GM21423 (cell line): ENCODE measurements around the gene ALPK3.

Experiments
- ATAC-seq: cut with Tn5 transposase; IDR thresholded peaks from one replicate; pipeline ENCODE4 v1.9.1; 2021; ENCODE audit warnings: mild to moderate bottlenecking, moderate library complexity; ENCODE audit not compliant: unreplicated experiment

The ALPK3 gene, protein sequence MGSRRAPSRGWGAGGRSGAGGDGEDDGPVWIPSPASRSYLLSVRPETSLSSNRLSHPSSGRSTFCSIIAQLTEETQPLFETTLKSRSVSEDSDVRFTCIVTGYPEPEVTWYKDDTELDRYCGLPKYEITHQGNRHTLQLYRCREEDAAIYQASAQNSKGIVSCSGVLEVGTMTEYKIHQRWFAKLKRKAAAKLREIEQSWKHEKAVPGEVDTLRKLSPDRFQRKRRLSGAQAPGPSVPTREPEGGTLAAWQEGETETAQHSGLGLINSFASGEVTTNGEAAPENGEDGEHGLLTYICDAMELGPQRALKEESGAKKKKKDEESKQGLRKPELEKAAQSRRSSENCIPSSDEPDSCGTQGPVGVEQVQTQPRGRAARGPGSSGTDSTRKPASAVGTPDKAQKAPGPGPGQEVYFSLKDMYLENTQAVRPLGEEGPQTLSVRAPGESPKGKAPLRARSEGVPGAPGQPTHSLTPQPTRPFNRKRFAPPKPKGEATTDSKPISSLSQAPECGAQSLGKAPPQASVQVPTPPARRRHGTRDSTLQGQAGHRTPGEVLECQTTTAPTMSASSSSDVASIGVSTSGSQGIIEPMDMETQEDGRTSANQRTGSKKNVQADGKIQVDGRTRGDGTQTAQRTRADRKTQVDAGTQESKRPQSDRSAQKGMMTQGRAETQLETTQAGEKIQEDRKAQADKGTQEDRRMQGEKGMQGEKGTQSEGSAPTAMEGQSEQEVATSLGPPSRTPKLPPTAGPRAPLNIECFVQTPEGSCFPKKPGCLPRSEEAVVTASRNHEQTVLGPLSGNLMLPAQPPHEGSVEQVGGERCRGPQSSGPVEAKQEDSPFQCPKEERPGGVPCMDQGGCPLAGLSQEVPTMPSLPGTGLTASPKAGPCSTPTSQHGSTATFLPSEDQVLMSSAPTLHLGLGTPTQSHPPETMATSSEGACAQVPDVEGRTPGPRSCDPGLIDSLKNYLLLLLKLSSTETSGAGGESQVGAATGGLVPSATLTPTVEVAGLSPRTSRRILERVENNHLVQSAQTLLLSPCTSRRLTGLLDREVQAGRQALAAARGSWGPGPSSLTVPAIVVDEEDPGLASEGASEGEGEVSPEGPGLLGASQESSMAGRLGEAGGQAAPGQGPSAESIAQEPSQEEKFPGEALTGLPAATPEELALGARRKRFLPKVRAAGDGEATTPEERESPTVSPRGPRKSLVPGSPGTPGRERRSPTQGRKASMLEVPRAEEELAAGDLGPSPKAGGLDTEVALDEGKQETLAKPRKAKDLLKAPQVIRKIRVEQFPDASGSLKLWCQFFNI (N-terminal part only)

DNA sequence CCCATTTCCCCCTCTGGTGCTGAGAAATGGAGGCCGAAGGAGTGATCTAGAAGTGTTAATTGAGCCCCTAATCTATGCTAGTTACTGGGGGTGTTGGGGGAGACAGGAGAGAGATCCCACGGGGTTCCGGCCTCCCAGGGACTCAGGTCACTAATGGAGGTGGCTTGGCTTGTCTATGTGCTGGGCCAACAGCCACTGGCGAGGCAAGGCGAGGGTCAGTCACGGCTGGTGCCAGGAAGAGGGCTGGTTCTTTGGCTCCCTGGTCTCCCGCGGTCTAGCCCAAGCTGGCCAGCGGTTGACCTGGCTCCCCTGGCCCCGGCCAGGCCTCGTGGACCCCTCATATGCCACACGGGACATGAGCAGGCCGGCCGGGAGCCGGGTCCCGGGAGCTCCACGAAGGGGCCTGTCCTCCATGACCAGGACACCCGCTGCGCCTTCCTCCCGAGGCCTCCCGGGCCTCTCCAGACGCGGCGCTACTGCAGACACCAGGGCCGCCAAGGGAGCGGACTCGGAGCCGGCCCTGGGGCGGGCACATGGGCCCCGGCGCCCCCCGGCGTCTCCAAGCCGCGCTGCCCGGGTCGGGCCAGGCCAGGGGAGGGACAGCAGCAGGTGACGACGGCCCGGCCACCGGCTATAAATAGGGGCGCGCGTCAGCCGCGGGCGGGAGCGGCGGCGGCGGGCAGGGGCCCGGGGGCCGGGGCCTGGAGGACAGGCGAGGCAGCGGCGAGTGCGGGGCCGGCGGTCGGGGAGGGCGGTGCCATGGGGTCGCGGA, at the start of gene ALPK3:
Gene ALPK3, plus strand, starts transcription at position 663 of the 772 bp plus-strand sequence. Its CDS starts 97 bp downstream, at position 760.
- no peak for ATAC-seq

DNA sequence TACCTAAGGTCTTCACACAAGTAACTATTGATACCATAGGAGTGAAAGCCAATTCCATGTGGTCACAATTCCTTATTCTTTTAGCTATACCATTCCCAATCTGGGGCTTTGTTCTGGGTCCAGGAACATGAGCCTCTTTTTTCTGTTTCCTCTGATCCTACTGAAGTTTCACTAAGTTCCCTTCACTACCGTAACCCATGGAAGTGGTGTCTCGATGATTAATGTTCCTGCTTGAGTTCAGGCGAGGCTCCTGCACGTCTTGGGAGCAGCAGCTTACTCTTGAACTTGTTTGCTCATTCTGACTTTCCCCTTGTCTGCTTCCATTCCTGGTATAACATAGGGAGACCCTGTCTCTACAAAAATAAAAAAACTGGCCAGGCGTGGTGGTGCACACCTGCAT, 45.1 kb upstream of the ALPK3 start:
- no peak for ATAC-seq

DNA sequence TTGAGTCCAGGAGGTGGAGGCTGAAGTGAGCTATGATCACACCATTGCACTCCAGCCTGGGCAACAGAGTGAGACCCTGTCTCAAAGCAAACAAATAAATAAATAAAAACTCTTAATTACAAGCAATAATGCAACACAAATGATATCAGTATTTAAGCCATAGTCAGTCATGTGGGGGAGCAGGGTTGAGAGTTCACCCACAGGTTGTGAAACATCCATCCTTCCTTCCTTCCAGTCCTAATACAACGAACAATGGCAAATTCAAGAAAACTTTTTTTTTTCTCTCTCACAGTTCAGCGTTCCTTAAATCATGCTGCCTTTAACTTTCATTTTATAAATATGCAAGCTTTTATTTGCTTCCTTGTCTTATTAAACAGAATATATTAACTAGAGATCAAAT, 44.7 kb upstream of the ALPK3 start:
- no peak for ATAC-seq

DNA sequence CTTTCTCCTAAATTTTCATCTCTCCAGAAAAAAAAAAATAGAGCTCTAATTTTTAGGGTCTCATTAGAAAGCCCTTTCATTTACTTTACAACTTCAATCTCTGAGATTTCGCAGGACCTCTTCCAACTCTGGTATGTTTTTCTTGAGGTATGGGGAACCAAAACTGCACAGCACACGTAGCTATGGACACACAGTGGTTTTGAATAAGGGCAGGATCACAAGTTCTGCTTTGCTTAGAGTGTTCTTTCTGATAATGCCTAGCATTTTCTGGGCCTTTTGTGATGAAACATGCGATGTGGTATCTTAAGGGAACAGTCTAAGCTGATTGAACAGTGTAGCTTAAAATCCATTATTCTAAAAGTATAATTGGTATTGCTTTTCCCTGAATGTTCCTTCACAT, 43.4 kb upstream of the ALPK3 start:
- ATAC-seq = no peak

DNA sequence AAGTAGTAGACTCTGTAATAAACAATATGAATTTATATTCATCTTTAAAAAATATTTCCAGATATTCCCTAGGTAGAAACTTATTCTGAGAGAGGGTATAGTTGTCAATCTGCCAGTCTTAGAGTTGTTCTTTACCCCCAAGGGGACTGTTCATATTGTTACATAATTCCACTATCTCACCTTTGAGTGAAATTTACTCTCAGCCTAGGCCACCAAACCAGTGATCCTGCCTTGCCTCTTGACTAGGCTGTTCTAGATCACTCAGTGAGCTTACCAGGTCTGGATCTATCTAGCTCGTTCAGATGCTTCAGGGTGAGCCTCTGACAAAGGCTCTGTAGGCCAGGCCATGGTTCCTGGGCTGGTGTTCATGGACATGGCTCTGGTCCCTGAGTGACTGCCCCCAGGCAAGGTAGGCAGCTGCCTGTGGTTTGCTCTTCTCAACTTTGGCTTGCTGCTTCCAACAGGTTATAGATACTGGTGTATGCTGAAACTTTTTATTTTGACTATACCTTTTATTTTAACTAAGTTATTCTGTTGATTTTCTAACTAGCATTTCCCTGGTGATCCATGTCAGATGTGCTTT, 41.2 kb upstream of the ALPK3 start:
- ATAC-seq = no peak

DNA sequence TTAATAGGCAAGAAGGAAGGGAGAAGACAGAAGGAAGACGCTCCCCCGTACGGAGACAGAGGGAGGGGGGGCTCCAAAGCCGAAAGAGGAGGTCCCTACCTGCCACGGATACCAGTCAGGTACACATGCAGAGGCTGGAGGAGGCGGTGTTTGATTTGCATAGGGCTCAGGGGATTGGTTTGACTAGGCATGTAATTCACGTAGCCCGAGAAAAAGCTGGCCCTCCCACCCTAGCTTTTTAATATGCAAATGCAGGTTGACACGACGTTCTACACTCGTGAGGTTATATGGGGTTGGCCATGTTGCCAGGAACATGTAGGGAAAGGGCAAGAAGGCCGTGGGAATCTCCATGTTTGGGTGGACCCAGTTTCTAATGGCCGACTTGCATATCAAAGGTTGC, 39.0 kb upstream of the ALPK3 start:
- no peak for ATAC-seq

DNA sequence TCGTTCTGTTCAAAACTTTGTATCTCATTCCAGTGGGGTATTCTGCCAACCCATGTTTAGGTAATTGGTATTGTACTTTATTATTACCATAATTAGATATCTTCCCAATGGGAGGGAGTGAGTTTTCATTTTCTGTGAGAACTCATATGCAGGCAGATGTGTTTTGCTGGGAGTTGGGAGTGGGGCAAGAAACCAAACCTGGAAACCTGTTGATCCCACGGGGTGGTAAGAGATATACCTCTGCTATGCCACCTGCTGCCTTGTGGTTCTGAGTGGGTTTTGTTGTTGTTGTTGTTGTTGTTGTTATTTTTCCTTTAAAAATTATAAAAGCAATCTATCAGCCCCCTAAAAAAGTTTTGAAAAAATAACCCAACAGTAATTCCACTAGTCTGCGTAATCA, 36.7 kb upstream of the ALPK3 start:
- no peak for ATAC-seq

DNA sequence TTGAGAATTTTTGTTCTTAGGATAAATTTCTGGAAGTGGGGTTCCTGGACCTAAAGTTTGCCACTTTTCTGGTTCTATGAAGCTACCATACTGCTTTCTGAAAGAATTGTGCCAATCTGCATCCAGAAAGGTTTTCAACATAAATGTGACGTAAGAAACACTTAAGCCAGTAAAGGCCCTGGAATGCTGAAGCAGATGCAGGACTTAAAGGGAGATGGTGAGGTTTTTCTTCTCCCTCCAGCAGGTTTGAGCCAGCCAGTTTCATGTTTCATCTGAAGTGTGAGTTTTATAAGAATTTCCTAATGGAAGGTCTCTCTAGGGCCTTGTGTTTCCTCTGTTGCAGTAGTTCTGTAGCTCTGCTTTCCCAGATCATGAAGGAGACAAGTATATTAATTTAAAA, 35.7 kb upstream of the ALPK3 start:
- no peak for ATAC-seq

DNA sequence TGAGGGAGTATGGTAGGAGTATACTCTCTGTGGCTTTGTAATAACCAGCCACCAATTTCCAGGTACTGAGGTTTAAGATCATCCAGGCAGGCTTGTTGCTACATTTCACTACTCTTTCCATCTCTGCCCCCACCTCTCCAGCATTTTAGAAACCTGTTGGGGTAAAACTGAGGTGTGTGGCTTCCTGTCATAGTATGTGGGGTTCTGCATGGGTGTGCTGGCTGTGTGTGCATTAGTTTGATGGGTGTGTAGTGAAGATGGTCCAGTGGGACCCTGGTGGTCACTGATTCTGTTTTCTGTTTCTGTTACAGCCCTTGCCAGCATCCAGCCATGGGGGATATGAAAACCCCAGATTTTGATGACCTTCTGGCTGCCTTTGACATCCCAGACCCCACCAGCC, 34.8 kb upstream of the ALPK3 start:
- ATAC-seq = peak; percentile 58

DNA sequence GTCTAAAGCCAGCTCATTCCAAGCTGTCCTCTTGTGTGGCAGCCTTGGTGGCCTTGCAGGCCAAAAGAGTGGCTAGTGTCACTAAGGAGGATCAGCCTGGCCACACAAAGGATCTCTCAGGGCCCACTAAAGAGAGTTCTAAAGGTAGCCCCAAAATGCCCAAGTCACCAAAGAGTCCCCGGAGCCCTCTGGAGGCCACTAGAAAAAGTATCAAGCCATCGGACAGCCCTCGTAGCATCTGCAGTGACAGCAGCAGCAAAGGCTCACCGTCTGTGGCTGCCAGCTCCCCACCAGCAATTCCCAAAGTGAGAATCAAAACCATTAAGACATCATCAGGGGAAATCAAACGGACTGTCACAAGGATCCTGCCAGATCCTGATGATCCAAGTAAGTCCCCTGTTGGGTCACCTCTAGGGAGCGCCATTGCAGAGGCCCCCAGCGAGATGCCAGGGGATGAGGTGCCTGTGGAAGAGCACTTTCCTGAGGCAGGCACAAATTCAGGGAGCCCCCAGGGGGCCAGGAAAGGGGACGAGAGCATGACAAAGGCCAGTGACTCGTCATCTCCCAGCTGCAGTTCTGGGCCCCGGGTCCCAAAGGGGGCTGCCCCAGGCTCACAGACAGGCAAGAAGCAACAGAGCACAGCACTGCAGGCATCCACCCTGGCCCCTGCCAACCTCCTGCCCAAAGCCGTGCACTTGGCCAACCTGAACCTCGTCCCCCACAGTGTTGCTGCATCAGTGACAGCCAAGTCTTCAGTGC, 33.5 kb upstream of the ALPK3 start:
- no peak for ATAC-seq

DNA sequence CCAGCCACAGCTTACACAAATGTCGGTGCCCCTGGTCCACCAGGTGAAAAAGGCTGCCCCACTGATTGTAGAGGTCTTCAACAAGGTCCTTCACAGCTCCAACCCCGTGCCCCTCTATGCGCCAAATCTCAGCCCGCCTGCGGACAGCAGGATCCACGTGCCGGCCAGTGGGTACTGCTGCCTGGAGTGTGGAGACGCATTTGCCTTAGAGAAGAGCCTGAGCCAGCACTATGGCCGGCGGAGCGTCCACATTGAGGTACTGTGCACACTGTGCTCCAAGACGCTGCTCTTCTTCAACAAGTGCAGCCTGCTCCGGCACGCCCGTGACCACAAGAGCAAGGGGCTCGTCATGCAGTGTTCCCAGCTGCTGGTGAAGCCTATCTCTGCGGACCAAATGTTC, 32.9 kb upstream of the ALPK3 start:
- ATAC-seq = no peak

DNA sequence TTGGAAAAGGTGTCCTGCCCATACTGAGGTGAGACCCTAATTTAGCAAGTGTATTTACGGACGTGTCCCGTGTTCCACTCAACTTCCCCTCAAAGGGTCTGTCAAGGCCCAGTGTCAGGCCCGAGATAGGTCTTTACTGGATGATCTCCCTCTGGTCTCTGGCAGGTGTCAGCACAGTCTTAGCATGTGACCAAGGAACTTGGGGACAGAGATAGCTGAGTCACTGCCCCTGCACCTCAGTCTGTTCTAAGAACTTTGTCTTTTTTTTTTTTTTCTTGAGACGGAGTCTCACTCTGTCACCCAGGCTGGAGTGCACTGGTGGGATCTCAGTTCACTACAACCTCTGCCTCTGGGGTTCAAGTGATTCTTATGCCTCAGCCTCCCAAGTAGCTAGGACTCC, 32.1 kb upstream of the ALPK3 start:
- no peak for ATAC-seq

DNA sequence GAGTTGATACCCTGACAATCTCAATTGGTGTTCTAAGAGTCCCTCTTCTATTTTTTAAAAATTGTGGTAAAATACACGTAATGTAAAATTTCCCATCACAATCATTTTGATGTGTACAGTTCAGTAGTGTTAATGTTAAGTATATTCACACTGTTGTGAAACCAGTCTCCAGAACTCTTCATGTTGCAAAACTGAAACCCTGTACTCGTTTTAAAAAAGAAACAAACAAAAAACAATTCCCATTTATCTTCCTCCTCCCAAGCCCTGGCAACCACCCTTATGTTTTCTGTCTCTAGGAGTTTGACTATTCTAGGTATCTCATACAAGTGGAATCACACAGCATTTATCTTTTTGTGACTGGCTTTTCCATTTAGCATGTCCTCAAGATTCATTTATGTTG, 28.7 kb upstream of the ALPK3 start:
- ATAC-seq = no peak

DNA sequence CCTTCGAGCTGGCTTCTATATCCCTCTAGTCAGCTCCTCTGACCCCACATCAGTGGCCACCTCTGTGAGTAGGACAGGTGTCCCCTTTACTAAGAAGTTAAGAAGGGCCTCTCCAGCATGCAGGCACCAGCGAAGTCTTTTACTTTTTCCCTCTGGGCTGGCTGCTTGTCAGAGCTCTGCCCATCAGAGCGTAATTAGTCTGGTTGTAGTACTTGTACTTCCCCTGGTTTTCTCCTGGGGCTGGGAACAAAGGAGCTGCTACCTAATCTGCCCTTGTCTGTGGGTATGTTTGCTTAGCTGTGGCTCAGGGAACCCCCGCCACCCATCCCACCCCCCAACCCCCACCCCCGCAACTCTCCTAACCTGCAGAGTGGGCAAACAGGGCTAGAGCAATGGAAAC, 27.4 kb upstream of the ALPK3 start:
- no peak for ATAC-seq

DNA sequence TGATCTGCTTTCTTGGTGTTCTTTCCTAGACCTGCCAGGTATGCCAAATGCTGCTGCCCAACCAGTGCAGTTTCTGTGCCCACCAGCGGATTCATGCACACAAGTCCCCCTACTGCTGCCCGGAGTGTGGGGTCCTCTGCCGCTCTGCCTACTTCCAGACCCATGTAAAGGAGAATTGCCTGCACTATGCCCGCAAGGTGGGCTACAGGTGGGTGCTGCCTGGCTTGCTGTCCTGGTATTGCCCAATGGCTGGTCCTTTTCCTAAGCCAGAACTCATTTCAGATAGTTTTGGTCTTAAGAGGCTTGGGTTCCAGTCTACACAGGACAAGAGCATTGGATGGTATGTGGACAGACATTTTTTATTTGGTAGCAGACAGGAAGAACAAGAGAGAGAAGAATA, 26.5 kb upstream of the ALPK3 start:
- no peak for ATAC-seq

DNA sequence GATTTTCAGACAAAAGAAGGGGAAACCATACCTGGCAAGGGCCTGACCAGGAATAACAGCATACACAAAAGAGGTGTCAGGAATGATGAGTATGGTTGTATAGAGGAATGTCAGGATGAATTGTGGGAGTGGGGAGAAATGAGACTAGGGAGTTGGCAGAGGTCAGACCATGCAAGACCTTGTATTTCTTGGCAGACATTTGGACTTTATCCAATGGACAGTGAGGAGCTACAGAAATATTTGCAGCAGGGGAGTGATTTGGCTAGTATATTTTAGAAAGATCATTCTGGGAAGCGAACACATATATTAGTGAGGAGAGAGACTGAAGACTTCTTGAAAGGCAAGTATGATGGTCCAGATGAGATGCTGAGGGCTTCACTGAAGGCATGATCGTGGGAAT, 25.4 kb upstream of the ALPK3 start:
- no peak for ATAC-seq

DNA sequence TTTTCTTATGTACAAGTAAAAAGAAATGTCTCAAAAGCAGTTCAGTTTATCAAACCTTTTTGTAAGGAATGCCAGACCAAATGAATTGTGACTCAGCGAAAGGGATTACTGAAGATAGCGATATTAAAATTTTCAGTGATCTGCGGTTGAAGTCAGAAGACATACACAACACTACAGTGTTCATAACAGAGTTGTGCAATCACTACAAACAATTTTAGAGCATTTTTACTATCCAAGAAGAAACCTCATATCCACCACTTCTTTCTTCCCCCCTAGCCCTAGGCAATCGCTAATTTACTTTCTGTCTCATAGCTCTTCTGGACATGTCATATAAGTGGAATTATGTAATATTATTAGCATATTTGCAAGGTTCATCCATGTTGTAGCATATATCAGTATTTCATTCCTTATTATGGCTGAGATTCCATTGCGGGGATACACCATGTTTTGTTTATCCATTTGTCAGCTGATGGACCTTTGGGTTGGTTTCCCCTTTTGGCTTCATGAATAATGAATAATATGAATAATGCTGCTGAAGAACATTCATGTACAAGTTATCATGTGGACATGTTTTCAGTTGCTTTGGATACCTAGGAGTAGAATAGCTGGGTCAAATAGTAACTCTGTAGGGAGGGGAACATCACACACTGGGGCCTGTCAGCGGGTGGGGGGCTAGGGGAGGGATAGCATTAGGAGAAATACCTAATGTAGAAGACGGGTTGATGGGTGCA, 23.6 kb upstream of the ALPK3 start:
- ATAC-seq = no peak

DNA sequence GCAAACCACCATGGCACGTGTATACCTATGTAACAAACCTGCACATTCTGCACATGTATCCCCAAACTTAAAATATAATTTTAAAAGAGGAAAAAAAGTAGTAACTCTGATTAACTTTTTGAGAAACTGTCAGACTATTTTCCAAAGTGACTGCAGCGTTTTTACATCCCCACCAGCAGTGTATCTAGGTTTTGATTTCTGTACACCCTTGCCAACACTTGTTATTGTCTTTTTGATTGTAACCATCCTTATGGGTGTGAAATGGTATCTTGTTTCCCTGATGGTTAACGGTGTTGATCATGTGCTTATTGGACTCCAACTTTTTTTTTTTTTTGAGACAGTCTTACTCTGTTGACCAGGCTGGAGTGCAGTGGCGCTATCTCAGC, 23.0 kb upstream of the ALPK3 start:
- ATAC-seq = no peak

DNA sequence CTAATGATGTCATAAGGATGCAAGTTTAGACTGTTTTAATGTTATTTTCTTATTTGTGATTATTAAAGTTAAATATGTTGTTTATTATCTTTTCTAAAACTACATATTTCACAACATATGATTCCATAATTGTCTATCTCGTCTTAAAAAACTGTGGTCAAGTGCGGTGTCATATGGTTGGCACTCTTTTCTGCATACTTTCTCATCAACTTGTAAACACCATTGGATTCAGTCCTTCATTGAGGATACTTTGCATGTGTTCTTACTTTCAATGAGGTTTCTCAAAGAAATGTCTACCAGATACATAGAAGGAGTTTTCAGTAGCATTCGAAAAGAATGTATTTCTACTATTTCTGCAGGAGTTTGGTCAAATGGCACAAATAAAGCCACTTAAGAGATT, 22.0 kb upstream of the ALPK3 start:
- ATAC-seq = no peak
